ENCODE results near the gene C11orf68. TPM values are rescaled to one million over a fixed set of nuclear protein-coding genes. Genes with fewer than 3 reads are reported as not detected.

The C11orf68 gene
- total and polyA plus RNA-seq, 2 experiments from 2014 or later, result 16.8 to 23.2 TPM

DNA sequence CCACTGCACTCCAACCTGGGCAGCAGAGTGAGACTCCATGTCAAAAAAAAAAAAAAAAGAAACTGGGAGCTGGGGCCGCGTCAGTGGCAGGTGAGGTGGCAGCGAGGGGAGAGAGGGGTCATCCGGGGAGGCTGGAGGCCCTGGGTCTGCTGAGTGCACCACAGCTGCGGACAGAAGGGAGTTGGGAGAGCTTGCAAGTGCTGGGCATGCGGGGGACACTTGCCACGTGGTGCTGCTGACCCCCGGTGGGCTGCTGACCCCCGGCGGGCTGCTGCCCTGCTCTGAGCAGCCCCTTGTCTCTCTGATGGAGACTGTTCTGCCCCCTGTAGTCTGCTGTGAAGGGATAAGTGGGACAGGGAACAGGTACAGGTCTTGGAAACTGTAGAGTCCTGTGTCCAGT is 3.0 kb upstream of the C11orf68 start (continued):
- TF ChIP-seq, protein P1, sequence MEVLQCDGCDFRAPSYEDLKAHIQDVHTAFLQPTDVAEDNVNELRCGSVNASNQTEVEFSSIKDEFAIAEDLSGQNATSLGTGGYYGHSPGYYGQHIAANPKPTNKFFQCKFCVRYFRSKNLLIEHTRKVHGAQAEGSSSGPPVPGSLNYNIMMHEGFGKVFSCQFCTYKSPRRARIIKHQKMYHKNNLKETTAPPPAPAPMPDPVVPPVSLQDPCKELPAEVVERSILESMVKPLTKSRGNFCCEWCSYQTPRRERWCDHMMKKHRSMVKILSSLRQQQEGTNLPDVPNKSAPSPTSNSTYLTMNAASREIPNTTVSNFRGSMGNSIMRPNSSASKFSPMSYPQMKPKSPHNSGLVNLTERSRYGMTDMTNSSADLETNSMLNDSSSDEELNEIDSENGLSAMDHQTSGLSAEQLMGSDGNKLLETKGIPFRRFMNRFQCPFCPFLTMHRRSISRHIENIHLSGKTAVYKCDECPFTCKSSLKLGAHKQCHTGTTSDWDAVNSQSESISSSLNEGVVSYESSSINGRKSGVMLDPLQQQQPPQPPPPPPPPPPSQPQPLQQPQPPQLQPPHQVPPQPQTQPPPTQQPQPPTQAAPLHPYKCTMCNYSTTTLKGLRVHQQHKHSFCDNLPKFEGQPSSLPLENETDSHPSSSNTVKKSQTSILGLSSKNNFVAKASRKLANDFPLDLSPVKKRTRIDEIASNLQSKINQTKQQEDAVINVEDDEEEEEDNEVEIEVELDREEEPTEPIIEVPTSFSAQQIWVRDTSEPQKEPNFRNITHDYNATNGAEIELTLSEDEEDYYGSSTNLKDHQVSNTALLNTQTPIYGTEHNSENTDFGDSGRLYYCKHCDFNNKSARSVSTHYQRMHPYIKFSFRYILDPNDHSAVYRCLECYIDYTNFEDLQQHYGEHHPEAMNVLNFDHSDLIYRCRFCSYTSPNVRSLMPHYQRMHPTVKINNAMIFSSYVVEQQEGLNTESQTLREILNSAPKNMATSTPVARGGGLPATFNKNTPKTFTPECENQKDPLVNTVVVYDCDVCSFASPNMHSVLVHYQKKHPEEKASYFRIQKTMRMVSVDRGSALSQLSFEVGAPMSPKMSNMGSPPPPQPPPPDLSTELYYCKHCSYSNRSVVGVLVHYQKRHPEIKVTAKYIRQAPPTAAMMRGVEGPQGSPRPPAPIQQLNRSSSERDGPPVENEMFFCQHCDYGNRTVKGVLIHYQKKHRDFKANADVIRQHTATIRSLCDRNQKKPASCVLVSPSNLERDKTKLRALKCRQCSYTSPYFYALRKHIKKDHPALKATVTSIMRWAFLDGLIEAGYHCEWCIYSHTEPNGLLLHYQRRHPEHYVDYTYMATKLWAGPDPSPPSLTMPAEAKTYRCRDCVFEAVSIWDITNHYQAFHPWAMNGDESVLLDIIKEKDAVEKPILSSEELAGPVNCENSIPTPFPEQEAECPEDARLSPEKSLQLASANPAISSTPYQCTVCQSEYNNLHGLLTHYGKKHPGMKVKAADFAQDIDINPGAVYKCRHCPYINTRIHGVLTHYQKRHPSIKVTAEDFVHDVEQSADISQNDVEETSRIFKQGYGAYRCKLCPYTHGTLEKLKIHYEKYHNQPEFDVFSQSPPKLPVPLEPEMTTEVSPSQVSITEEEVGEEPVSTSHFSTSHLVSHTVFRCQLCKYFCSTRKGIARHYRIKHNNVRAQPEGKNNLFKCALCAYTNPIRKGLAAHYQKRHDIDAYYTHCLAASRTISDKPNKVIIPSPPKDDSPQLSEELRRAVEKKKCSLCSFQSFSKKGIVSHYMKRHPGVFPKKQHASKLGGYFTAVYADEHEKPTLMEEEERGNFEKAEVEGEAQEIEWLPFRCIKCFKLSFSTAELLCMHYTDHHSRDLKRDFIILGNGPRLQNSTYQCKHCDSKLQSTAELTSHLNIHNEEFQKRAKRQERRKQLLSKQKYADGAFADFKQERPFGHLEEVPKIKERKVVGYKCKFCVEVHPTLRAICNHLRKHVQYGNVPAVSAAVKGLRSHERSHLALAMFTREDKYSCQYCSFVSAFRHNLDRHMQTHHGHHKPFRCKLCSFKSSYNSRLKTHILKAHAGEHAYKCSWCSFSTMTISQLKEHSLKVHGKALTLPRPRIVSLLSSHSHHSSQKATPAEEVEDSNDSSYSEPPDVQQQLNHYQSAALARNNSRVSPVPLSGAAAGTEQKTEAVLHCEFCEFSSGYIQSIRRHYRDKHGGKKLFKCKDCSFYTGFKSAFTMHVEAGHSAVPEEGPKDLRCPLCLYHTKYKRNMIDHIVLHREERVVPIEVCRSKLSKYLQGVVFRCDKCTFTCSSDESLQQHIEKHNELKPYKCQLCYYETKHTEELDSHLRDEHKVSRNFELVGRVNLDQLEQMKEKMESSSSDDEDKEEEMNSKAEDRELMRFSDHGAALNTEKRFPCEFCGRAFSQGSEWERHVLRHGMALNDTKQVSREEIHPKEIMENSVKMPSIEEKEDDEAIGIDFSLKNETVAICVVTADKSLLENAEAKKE (CRISPR knock-in tag; IDR thresholded peaks at IDR 0.05), result no peak
- TF ChIP-seq EZH2 (IDR thresholded peaks at IDR 0.05; ENCODE audit: low read depth, unreplicated experiment) (no peak), POLR2AphosphoS5 (IDR thresholded peaks at IDR 0.05; ENCODE audit: low read depth) (no peak), ZNF331 (CRISPR knock-in tag; IDR thresholded peaks at IDR 0.05; ENCODE audit: low read depth) (no peak), NANOG (IDR thresholded peaks at IDR 0.05; ENCODE audit: borderline replicate concordance) (no peak), ZNF114 (CRISPR knock-in tag; IDR thresholded peaks at IDR 0.05) (no peak), EZH2phosphoT487 (IDR thresholded peaks at IDR 0.05; ENCODE audit: unreplicated experiment) (no peak), JUNB (IDR thresholded peaks at IDR 0.05; ENCODE audit: unreplicated experiment) (no peak), CREB1 (CRISPR knock-in tag; IDR thresholded peaks at IDR 0.05; ENCODE audit: low read depth) (no peak), STAT1 (IDR thresholded peaks at IDR 0.05; ENCODE audit: unreplicated experiment) (no peak)
- TF ChIP-seq, protein P2, sequence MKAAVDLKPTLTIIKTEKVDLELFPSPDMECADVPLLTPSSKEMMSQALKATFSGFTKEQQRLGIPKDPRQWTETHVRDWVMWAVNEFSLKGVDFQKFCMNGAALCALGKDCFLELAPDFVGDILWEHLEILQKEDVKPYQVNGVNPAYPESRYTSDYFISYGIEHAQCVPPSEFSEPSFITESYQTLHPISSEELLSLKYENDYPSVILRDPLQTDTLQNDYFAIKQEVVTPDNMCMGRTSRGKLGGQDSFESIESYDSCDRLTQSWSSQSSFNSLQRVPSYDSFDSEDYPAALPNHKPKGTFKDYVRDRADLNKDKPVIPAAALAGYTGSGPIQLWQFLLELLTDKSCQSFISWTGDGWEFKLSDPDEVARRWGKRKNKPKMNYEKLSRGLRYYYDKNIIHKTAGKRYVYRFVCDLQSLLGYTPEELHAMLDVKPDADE (IDR thresholded peaks at IDR 0.05), result no peak
- TF ChIP-seq, protein P3, sequence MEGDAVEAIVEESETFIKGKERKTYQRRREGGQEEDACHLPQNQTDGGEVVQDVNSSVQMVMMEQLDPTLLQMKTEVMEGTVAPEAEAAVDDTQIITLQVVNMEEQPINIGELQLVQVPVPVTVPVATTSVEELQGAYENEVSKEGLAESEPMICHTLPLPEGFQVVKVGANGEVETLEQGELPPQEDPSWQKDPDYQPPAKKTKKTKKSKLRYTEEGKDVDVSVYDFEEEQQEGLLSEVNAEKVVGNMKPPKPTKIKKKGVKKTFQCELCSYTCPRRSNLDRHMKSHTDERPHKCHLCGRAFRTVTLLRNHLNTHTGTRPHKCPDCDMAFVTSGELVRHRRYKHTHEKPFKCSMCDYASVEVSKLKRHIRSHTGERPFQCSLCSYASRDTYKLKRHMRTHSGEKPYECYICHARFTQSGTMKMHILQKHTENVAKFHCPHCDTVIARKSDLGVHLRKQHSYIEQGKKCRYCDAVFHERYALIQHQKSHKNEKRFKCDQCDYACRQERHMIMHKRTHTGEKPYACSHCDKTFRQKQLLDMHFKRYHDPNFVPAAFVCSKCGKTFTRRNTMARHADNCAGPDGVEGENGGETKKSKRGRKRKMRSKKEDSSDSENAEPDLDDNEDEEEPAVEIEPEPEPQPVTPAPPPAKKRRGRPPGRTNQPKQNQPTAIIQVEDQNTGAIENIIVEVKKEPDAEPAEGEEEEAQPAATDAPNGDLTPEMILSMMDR (conservative IDR thresholded peaks at IDR 0.05; ENCODE audit: low read depth in 2 of 2), result no peak
